H1 (cell line): ENCODE data around the gene RETSAT. TPM values are rescaled to one million over a fixed set of nuclear protein-coding genes. Genes with fewer than 3 reads are reported as not detected.

ENCODE experiments used
- CTCF ChIA-PET: fragments of 300-600 bp; sonication (Branson Sonifier 250); formaldehyde crosslinking; loops from one replicate; lab custom pipeline; 2021; ENCODE audit not compliant: partially characterized antibody; lab: Charles Lee
- POLR2A ChIA-PET: fragments of 300-600 bp; sonication (Branson Sonifier 250); formaldehyde crosslinking; loops from one replicate; lab custom pipeline; 2021; ENCODE audit warnings: inconsistent platforms; ENCODE audit not compliant: partially characterized antibody; lab: Charles Lee
- DNase-seq, 2 experiments: peaks; one replicate each; pipeline versions ENCODE4 v3.0.0 to v3.0.0-alpha.2; 2010 to 2022; ENCODE audit warnings: low spot score in 2 of 2, low read depth in 1 of 2, mixed read lengths in 1 of 2
- FAIRE-seq: peaks from 2 replicates; lab custom pipeline; 2011; peaks lifted over from hg19 to GRCh38; lab: Jason Lieb, UNC
- H2AFZ ChIP-seq: 2 replicates; pipeline ENCODE4 v1.8.1; 2012; ENCODE audit warnings: low read length, inconsistent platforms
- H2AK5ac ChIP-seq: 2 replicates; pipeline ENCODE4 v1.6.1; 2013; ENCODE audit warnings: low read depth, low read length
- H2BK120ac ChIP-seq: replicated peaks from 2 replicates; pipeline ENCODE3; 2013; ENCODE audit warnings: low read depth, low read length, inconsistent platforms
- H2BK12ac ChIP-seq: 2 replicates; pipeline ENCODE4 v1.6.1; 2013; ENCODE audit warnings: low read depth, low read length
- H2BK15ac ChIP-seq: 2 replicates; pipeline ENCODE4 v1.6.1; 2013; ENCODE audit warnings: low read length
- H2BK20ac ChIP-seq: 2 replicates; pipeline ENCODE4 v1.6.1; 2013; ENCODE audit warnings: low read length
- H2BK5ac ChIP-seq: 2 replicates; pipeline ENCODE4 v1.6.1; 2013; ENCODE audit warnings: low read depth, low read length
- H3K14ac ChIP-seq: 2 replicates; pipeline ENCODE4 v1.6.1; 2013; ENCODE audit warnings: inconsistent platforms; ENCODE audit not compliant: insufficient read length
- H3K18ac ChIP-seq: 2 replicates; pipeline ENCODE4 v1.6.1; 2013; ENCODE audit warnings: low read length; ENCODE audit errors: extremely low read depth
- H3K23ac ChIP-seq: 2 replicates; pipeline ENCODE4 v1.6.1; 2013; ENCODE audit warnings: inconsistent platforms; ENCODE audit not compliant: insufficient read length
- H3K23me2 ChIP-seq: 2 replicates; pipeline ENCODE4 v1.6.1; 2013; ENCODE audit warnings: low read depth, low read length
- H3K27ac ChIP-seq: 2 replicates; pipeline ENCODE4 v1.6.1; 2011; ENCODE audit warnings: low read depth, low read length, inconsistent platforms
- H3K27me3 ChIP-seq, 4 experiments: replicated peaks in 1 of 4; 1 replicate in 1 of 4; 2 replicates in 3 of 4; pipeline versions ENCODE4 v1.6.1 to v1.8.1; 2011 to 2013; ENCODE audit warnings: low read length in 3 of 4, mild to moderate bottlenecking in 3 of 4, inconsistent platforms in 2 of 4, mixed read lengths in 2 of 4, moderate library complexity in 1 of 4; ENCODE audit not compliant: control insufficient read depth in 3 of 4, insufficient read depth in 3 of 4; ENCODE audit errors: extremely low read depth in 1 of 4
- H3K36me3 ChIP-seq, 4 experiments: 2 replicates each; pipeline versions ENCODE4 v1.6.1 to v1.8.1; 2011 to 2013; ENCODE audit warnings: mild to moderate bottlenecking in 4 of 4, low read length in 3 of 4, moderate library complexity in 2 of 4, control low read depth in 1 of 4, inconsistent platforms in 1 of 4; ENCODE audit not compliant: insufficient read depth in 4 of 4, control insufficient read depth in 2 of 4
- H3K4ac ChIP-seq: replicated peaks from 2 replicates; pipeline ENCODE3; 2013; ENCODE audit warnings: low read length, low read depth, mixed read lengths, inconsistent platforms; ENCODE audit not compliant: insufficient read length
- H3K4me1 ChIP-seq, 4 experiments: replicated peaks in 1 of 4; 1 replicate in 1 of 4; 2 replicates in 3 of 4; pipeline versions ENCODE4 v1.6.1 to v1.8.1; 2011 to 2013; ENCODE audit warnings: low read length in 3 of 4, inconsistent platforms in 2 of 4, mixed read lengths in 1 of 4; ENCODE audit not compliant: insufficient read depth in 4 of 4, control insufficient read depth in 3 of 4
- H3K4me2 ChIP-seq, 2 experiments: 2 replicates each; pipeline versions ENCODE4 v1.6.1 to v1.8.1; 2011 to 2013; ENCODE audit warnings: low read depth in 2 of 2, low read length in 2 of 2, control low read depth in 1 of 2, inconsistent platforms in 1 of 2, mild to moderate bottlenecking in 1 of 2; ENCODE audit not compliant: insufficient read depth in 1 of 2
- H3K4me3 ChIP-seq, 4 experiments: fragments of 200-600, 300-600 bp in 1 of 4; sonication (generic), shearing (Covaris generic), sonication (Bioruptor Twin) in 1 of 4; 2 replicates each; pipeline versions ENCODE4 v1.5.1 to v1.8.1; 2011 to 2016; ENCODE audit warnings: low read length in 4 of 4, low read depth in 3 of 4, control low read depth in 2 of 4, inconsistent platforms in 2 of 4, mild to moderate bottlenecking in 2 of 4, mixed read lengths in 1 of 4, moderate library complexity in 1 of 4; ENCODE audit not compliant: insufficient read depth in 2 of 4; ENCODE audit errors: extremely low read depth in 1 of 4
- H3K56ac ChIP-seq: replicated peaks from 2 replicates; pipeline ENCODE3; 2013; ENCODE audit warnings: low read depth, mild to moderate bottlenecking, mixed read lengths, low read length, inconsistent platforms; ENCODE audit not compliant: insufficient read length
- H3K79me1 ChIP-seq: 2 replicates; pipeline ENCODE4 v1.6.1; 2013; ENCODE audit warnings: low read depth, low read length, control low read depth
- H3K79me2 ChIP-seq, 2 experiments: 2 replicates each; pipeline versions ENCODE4 v1.6.1 to v1.8.1; 2012 to 2013; ENCODE audit warnings: low read length in 2 of 2, mild to moderate bottlenecking in 2 of 2, inconsistent platforms in 1 of 2; ENCODE audit not compliant: insufficient read depth in 2 of 2, control insufficient read depth in 1 of 2
- H3K9ac ChIP-seq, 4 experiments: replicated peaks in 1 of 4; 1 replicate in 1 of 4; 2 replicates in 3 of 4; pipeline versions ENCODE4 v1.6.1 to v1.8.1; 2011 to 2013; ENCODE audit warnings: low read depth in 3 of 4, low read length in 3 of 4, control low read depth in 2 of 4, mild to moderate bottlenecking in 2 of 4, moderate library complexity in 2 of 4, inconsistent platforms in 1 of 4; ENCODE audit errors: extremely low read depth in 1 of 4
- H3K9me3 ChIP-seq, 2 experiments: 2 replicates each; pipeline versions ENCODE4 v1.6.1 to v1.8.1; 2012 to 2013; ENCODE audit warnings: mild to moderate bottlenecking in 2 of 2, moderate library complexity in 2 of 2, control low read depth in 1 of 2, inconsistent platforms in 1 of 2, low read depth in 1 of 2, low read length in 1 of 2, mixed read lengths in 1 of 2; ENCODE audit not compliant: insufficient read depth in 2 of 2
- H4K20me1 ChIP-seq, 2 experiments: replicated peaks in 1 of 2; 2 replicates each; pipeline versions ENCODE3 to v1.8.1; 2011 to 2013; ENCODE audit warnings: inconsistent platforms in 2 of 2, low read length in 2 of 2, mild to moderate bottlenecking in 1 of 2; ENCODE audit not compliant: insufficient read depth in 2 of 2, control insufficient read depth in 1 of 2
- H4K5ac ChIP-seq: 2 replicates; pipeline ENCODE4 v1.6.1; 2013; ENCODE audit warnings: low read length, low read depth, mixed read lengths, inconsistent platforms; ENCODE audit not compliant: insufficient read length
- H4K8ac ChIP-seq: 2 replicates; pipeline ENCODE4 v1.8.0; 2013; ENCODE audit warnings: mild to moderate bottlenecking, moderate library complexity, low read length, inconsistent platforms; ENCODE audit not compliant: insufficient read depth; ENCODE audit errors: extremely low read depth
- H4K91ac ChIP-seq: replicated peaks from 2 replicates; pipeline ENCODE3; 2013; ENCODE audit warnings: low read length, mixed read lengths, inconsistent platforms; ENCODE audit not compliant: insufficient read length
- KDM4A ChIP-seq: IDR thresholded peaks from one replicate; pipeline ENCODE4 v1.7.1; 2012; ENCODE audit warnings: low read depth, mild to moderate bottlenecking, moderate library complexity, low read length, inconsistent platforms; ENCODE audit not compliant: severe bottlenecking
- POLR2AphosphoS5 ChIP-seq: IDR thresholded peaks from 2 replicates; pipeline ENCODE4 v1.6.1; 2011; ENCODE audit warnings: low read depth, low read length
- WGBS, 2 experiments: shearing (Covaris generic) in 1 of 2; methylation state at CpG; one replicate each; pipeline versions ENCODE4 v1.1.6 to v1.1.7; 2013 to 2015; ENCODE audit warnings: low lambda C conversion rate in 2 of 2, mixed read lengths in 2 of 2, inconsistent platforms in 1 of 2, low coverage in 1 of 2, missing lambda C conversion rate in 1 of 2; ENCODE audit not compliant: insufficient replicate concordance in 2 of 2, insufficient coverage in 1 of 2, insufficient read length in 1 of 2; ENCODE audit errors: extremely low coverage in 1 of 2, missing lambda C conversion rate in 1 of 2; 5-methylcytosine and 5-hydroxymethylcytosine counted together
- polyA plus RNA-seq, 7 experiments: library from polyadenylated mRNA; depleted of rRNA in 3 of 7; stranded (reverse) in 5 of 7; unstranded in 2 of 7; fragments of >200 nt in 5 of 7; fragments of 200-250 nt in 2 of 7; gene quantifications; 1 replicate in 5 of 7; 2 replicates in 1 of 7; 4 replicates in 1 of 7; pipeline versions ENCODE4 v1.2.1 to v1.2.3, GENCODE V29; 2011 to 2013; ENCODE audit warnings: missing spikeins in 2 of 7, mixed read lengths in 2 of 7
- total RNA-seq: library from RNA; stranded (reverse); fragmentation: NEBNext Ultra II Directional; extraction: Animal tissue kit (Norgen Biotek cat#: 25700); gene quantifications from 2 replicates; pipeline ENCODE4 v1.2.1, GENCODE V29; 2021

The RETSAT gene
- total and polyA plus RNA-seq, 2 of the 8 experiments (the other 6 are each of a cell fraction or from before 2014, with no cell fraction given): 15.8 to 16.7 TPM

GRCh38 chr2:85355521-85355920 lies 1.2 kb upstream of the RETSAT start:
- POLR2A ChIA-PET: interaction anchor here (1.1 to 4.5 kb wide), 13 partner anchors 10 to 301 kb away, joined by 3 to 23 read pairs (median 8); partner anchors contain the start of genes MAT2A, TGOLN2 and VAMP8
- no peak for TF ChIP-seq POLR2AphosphoS5
- TF ChIP-seq KDM4A: no peak

More at GRCh38 chr2:85355521-85355920, 1.2 kb upstream of the RETSAT start:
- Histone ChIP-seq H3K23me2 (peaks cover 8% of the 10 kb centered on the region), H2BK120ac (no peak overlapping the region), H2BK15ac (no peak overlapping the region), H3K9ac (no peak overlapping the region), H4K91ac (no peak overlapping the region), H3K4me3 (peak overlapping the region in 3 of 4 experiments; percentile 75 to 95 (median 86); a peak in 6 of 8 replicates), H3K9me3 (no peaks in the 10 kb centered on the region), H3K56ac (no peak overlapping the region), H3K79me1 (no peaks in the 10 kb centered on the region), H3K14ac (no peak overlapping the region), H4K5ac (no peak overlapping the region), H3K27ac (no peak overlapping the region), H4K20me1 (no peaks in the 10 kb centered on the region), H4K8ac (no peak overlapping the region), H2BK20ac (no peak overlapping the region), H3K18ac (no peak overlapping the region), H3K23ac (no peak overlapping the region), H3K27me3 (no peaks in the 10 kb centered on the region), H3K4me2 (peak overlapping the region; percentile 85 to 96), H3K4me1 (peaks cover 0 to 3% (median 1%) of the 10 kb centered on the region in 4 experiments; a peak in 2 of 7 replicates), H2AK5ac (no peak overlapping the region), H3K36me3 (0 out of 8 replicates have a peak, but pooled peaks cover 0 to 2% (median 0%) of the 10 kb centered on the region in 4 experiments), H2BK12ac (no peak overlapping the region), H3K79me2 (no peaks in the 10 kb centered on the region), H3K4ac (no peak overlapping the region), H2AFZ (no peak overlapping the region), H2BK5ac (no peak overlapping the region)
- DNase-seq (no peak), FAIRE-seq (no peak)
- CTCF ChIA-PET: interaction anchor here (0.9 to 2.9 kb wide), 6 partner anchors 9 to 195 kb away, joined by 3 to 11 read pairs (median 6); no protein-coding TSS in a partner anchor
- WGBS, 2 experiments: 75% methylated on average over 3 of the region's 3 CpGs; no CpG with 5 or more reads in 1 of the 2 experiments
